COR-L47 (cell line): Measurements from ENCODE around the gene VPS50.
"Not testable (repeated sequence)": the region's sequence is repeated elsewhere in the genome, so short reads cannot be mapped to it uniquely, and the experiment has no call there.

Experiments
- DNase-seq: peaks from one replicate; lab custom pipeline; 2025; lab: John Stamatoyannopoulos, UW

VPS50 gene

DNA sequence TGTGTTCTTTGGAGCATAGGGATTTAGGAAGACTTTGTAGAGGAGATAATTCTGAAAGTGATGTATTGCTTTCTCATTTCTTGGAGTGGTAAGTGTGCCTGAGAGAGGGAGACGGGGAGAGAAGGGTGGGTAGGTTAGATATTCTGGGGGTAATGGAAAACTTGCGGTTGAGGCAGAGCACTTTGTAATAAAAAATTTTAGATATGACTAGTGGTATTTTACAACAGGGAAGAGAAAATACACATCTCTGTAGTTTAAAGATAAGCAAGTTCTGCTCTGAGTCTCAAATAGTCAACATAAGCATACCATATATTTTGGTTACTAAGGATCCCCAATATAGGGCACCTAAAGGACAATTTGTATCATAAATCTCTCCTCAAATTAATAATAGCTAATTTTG, 6.6 kb downstream of the VPS50 start:
- DNase-seq, result no peak

- DNase-seq, result no peak
Observed at GRCh38 chr7:93239824-93240223, 7.7 kb downstream of the VPS50 start.

- no peak for DNase-seq
Observed at GRCh38 chr7:93242106-93242505, 9.9 kb downstream of the VPS50 start.

- no peak for DNase-seq
Observed at GRCh38 chr7:93245525-93246432, 13.6 kb downstream of the VPS50 start.

- no peak for DNase-seq
Observed at GRCh38 chr7:93249491-93250148, 17.5 kb downstream of the VPS50 start.

DNA sequence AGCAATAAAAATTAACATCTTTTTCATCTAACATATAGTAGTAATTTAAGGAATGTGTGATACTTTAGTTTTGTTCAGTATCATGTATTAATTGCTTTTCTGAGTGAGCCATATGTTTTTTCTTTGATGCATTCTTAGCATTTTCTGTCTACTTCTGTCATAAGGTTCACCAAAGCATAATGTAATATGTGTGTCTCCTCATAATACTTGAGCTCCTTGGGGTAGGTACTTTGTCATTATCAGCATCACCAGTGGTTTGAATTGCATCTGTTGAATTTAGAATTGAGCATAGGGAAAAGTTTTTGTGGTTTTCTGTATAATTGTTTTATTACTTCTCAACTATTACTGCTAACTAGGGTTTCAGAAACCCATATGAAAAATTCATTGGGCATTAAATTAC, 26.5 kb downstream of the VPS50 start:
- no peak for DNase-seq

DNA sequence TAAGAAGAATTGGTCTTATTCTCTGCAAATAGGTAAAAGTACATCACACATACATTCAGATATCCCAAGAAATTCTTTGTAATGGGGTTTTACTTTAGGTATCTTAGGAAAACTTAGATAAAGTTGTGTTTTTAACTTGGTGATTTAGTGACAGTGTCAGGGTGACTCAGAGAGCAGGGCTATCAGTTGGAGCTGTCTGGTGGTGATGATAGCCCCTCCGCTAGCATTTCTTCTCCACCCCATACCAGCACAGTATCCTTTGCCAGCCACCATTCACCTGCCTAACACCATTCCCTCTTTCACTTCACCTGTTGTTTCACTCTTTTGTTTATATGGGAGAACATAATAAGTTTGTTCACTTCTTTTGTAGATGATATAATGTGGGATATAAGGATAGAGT, 30.4 kb downstream of the VPS50 start:
- DNase-seq, result no peak

DNA sequence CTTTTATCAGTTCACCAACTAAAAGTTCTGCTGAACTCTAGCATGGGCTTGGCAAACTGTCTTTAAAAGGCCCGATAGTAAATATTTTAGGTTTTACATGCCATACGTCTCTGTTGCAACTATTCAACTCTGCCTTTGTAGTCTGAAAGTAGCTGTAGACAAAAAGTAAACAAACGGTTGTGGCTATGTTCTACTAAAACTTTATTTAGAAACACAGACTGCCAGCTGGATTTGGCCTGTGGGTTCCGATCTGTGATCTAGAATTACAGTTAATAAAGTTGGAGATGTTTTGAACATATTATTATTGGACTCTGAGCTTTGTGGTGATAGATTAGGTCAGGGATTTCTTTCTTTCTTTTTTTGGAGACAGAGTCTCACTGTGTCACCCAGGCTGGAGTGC, 33.1 kb downstream of the VPS50 start:
- no peak for DNase-seq

DNA sequence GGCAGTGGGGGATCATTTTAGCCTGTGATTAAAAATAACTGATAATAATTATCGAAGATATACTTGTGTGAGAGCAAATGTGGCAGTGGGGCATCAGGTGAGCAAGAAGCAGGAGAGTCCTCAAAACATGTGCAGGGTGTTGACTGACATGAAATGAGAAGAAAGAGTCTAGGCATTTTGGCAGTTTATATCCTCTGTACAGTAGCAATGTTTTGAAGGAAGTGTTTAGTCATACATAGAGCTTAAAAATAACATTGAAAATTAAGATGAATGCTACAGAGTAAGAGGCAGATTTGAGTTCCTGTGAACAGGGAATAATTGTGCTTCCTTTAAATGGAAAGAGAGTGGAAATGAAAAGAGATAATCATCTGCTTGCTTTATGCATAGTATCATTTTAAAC, 47.4 kb downstream of the VPS50 start:
- no peak for DNase-seq

DNA sequence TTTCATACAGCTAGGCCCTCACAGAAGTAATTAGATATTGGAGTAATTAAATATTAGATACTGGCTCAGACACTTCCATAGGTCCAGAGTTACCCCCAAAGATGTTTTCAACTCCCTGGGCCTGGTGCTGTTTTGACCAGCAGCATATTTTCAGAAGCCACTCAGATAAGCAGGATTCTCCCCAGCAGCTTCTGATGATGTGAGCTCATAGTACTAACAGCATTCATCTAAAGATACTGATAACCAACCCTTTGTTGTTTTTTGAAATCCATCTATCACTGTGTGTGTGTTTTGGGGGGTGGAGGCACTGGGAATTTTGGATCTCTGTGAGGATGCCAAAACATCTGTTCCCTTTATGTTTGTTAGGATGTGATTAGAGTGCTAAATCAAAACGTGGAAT, 52.7 kb downstream of the VPS50 start:
- DNase-seq, result no peak

DNA sequence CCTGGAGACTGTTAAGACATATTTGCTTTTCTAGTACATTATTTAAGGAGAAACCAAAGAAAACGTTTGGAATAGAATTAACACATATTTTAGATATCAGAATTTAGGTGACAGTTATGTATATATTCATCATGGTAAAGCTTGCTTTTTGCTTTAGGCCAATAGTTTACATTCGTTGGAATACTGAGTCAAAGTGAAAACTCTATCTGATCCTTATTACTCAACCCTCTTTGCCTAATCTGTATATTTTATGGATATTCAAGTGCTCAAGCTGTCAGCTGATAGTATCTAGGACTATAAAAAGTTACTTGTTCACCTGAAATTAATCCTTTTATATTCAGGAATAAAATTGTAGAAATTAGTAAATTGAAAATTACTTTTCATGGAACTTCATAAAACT, 61.1 kb downstream of the VPS50 start:
- no peak for DNase-seq

DNA sequence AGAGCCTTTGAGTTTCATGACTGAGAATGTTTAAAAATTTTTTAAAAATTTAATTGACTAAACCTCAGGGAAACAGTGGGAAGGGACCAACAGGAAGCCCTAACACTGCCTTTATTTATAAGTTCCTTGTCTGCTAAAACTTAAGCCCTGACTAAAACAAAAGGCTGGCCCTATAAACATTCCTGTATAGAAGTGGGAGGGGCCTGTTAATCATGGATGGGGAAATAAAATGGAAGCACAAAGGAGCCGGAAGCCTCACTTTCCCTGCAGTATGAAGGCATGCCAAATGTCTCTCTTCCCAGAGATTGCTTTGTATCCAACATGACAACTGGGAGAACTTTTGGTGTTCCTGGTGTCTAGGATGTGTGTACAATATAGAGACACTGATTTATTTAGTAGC, 66.0 kb downstream of the VPS50 start:
- no peak for DNase-seq

GRCh38 chr7:93298671-93299070, 66.5 kb downstream of the VPS50 start:
- DNase-seq, result no peak

GRCh38 chr7:93301736-93302135, 69.6 kb downstream of the VPS50 start:
- DNase-seq, result no peak

GRCh38 chr7:93307131-93307660, 75.0 kb downstream of the VPS50 start:
- no peak for DNase-seq

- DNase-seq, result no peak
Observed at GRCh38 chr7:93307943-93308342, 75.8 kb downstream of the VPS50 start.

GRCh38 chr7:93310346-93310745, 78.2 kb downstream of the VPS50 start:
- no peak for DNase-seq

DNA sequence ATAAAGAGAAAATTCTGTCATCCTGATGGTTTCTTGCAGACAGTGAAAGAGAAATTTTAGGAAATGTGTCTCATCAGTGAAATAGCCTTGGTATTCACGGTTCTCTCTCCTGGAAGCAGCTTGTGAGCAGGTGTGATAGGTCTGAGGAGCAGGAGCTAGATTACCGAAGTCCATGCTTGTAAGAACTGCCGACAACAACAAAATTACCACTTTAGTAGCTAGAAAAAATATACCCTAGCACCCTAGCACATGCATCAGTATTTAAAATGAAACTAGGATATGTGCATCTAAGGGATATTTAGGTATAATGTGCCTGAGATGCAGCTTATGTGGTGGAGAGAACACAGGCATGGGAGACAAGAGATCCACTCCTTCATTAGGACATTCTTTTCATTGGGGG, 82.3 kb downstream of the VPS50 start:
- DNase-seq, result no peak

DNA sequence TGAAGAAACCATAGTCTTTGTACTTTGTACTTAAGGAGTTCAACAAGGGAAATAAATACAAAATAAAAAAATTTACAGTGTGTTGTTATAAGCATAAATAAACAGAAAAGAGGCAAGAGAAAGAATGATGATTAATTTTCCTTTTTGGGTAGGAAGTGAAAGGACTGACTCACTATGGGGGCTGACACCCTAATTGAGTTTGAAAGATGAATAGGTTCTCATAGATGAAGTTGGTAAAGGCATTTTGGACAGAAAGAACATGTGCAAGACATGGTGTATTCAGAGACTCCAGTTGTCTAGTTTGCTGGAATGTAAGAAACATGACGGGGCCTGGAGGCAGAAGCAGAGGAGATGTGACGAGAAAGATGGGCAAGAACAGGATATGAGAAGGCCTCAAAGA, 83.7 kb downstream of the VPS50 start:
- no peak for DNase-seq

GRCh38 chr7:93316730-93317129, 84.6 kb downstream of the VPS50 start:
- DNase-seq, result no peak

DNA sequence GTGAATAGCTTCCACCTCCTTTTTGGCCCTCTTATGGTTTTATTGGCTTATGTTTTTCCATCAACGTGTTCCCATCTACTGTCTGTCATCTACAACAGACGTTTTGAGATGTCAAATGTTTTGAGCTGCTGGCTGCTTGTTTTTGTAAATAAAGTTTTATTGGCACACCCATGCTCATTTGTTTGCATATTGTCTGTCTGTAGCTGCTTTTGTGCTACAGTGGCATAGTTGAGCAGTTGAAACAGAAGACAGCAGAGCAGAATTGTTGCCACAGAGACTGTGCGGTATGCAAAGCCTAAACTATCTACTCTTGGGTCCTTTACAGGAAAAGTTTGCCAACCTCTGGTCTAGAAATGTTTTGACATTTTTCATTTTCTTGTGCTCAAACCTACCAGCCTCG, 88.7 kb downstream of the VPS50 start:
- DNase-seq, result no peak

DNA sequence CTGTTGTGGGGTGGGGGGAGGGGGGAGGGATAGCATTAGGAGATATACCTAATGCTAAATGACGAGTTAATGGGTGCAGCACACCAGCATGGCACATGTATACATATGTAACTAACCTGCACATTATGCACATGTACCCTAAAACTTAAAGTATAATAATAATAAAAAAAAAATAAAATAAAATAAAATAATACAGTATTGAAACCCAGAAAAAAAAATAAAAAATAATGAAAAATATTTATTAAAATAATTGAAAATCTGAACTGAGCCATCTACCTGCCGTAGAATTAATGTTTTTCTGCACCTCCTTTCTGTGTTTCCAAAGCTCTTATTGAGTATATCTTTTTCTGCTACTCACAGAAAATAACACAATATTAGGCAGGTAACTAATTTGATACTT, 94.1 kb downstream of the VPS50 start:
- not testable (repeated sequence) for DNase-seq

DNA sequence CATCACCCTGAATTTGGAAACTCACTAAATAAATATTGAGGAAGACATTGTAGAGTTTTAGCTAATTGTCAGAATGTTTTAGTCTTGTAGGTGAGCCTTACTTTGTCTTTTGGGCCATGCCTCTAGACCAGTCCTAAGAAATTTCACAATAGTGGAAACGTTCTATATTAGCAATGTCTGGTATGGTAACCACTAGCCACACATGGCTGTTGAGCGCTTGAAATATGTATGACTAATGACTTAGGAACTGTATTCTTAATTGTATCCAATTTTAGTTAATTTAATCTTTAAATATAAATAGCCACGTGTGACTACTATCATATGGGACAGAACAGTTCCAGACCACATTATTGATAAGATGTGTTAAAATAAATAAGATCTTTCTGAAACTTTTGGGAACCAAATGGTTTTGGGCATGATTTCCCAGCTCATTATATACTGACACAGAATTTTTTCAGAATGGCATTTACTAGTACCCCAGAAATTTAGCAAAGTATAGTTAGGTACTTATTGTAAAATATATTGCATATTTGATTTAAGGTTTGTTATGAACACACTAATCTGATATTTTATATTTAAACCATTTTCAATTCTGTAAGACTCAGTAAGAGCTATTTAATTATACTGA, 95.0 kb downstream of the VPS50 start:
- DNase-seq, result no peak
